RWPE2 (cell line): ENCODE results near the gene MACROD2.

Experiments used
- ATAC-seq: fragments of 200-7000 bp; cut with Tn5 transposase; 3 replicates; pipeline ENCODE4 v1.9.1; 2021; ENCODE audit warnings: low read depth
- DNase-seq: peaks from one replicate; pipeline ENCODE4 v3.0.0-alpha.2; 2020; ENCODE audit warnings: low spot score
- H3K27ac ChIP-seq: fragments of 450-650 bp; 2 replicates; pipeline ENCODE4 v1.5.1; 2017; ENCODE audit warnings: mild to moderate bottlenecking; ENCODE audit not compliant: poor library complexity, severe bottlenecking
- H3K27me3 ChIP-seq: fragments of 250-450 bp; sonication (Bioruptor Pico); 2 replicates; pipeline ENCODE4 v1.5.1; 2021; ENCODE audit warnings: mild to moderate bottlenecking, moderate library complexity; ENCODE audit not compliant: insufficient read depth, poor library complexity, severe bottlenecking
- H3K36me3 ChIP-seq: fragments of 250-450 bp; sonication (Bioruptor Pico); 2 replicates; pipeline ENCODE4 v1.5.1; 2020; ENCODE audit warnings: low read depth, mild to moderate bottlenecking, moderate library complexity
- H3K4me1 ChIP-seq: fragments of 250-450 bp; sonication (Bioruptor Pico); 2 replicates; pipeline ENCODE4 v1.5.1; 2021; ENCODE audit warnings: mild to moderate bottlenecking, moderate library complexity; ENCODE audit not compliant: insufficient read depth, poor library complexity, severe bottlenecking
- H3K4me3 ChIP-seq: fragments of 250-450 bp; sonication (Bioruptor Pico); 2 replicates; pipeline ENCODE4 v1.5.1; 2021; ENCODE audit warnings: mild to moderate bottlenecking, moderate library complexity; ENCODE audit not compliant: severe bottlenecking
- H3K9me3 ChIP-seq: fragments of 250-450 bp; sonication (Bioruptor Pico); 2 replicates; pipeline ENCODE4 v1.5.1; 2021; ENCODE audit warnings: mild to moderate bottlenecking, moderate library complexity; ENCODE audit not compliant: severe bottlenecking
- CTCF ChIP-seq: fragments of 450-650 bp; IDR thresholded peaks from one replicate; pipeline ENCODE4 v1.5.1; 2017; ENCODE audit warnings: mild to moderate bottlenecking, moderate library complexity; ENCODE audit not compliant: poor library complexity, severe bottlenecking

The MACROD2 gene

GRCh38 chr20:14700639-14700960 is 705.3 kb downstream of the MACROD2 start:
- ATAC-seq: peak; percentile 99
- no peak for TF ChIP-seq CTCF
- H3K9me3 ChIP-seq: no peaks in the 10 kb centered on the region
- no peaks in the 10 kb centered on the region for H3K36me3 ChIP-seq
- no peak overlapping the region for H3K4me3 ChIP-seq
- peaks cover 5% of the 10 kb centered on the region for H3K4me1 ChIP-seq
- no peak for DNase-seq
- no peaks in the 10 kb centered on the region for H3K27me3 ChIP-seq
- peak overlapping the region; percentile 20 for H3K27ac ChIP-seq

DNA sequence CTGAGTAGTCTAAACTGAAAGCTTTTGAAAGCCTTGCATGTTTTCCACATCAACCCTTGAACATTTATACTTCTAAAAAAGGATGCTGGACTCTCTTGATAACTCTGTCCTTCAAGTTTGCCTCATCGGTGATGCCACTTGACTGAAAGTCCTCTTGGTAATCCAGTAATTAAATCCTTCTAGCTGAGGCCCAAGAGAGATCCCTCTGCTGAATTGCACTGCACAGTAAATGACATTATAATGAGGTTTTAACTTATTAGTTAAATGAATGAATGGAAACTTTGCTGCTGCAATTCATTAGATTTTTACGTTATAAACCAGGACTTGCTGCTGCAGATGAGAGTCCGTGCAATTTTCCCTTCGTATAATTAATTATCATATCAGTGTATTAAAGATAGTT is 706.0 kb downstream of the MACROD2 start:
- ATAC-seq (no peak), DNase-seq (no peak)
- peaks cover 5% of the 10 kb centered on the region for H3K4me1 ChIP-seq
- no peak overlapping the region for H3K4me3 ChIP-seq
- no peaks in the 10 kb centered on the region for H3K9me3 ChIP-seq
- no peaks in the 10 kb centered on the region for H3K36me3 ChIP-seq
- H3K27ac ChIP-seq: peak overlapping the region; percentile 20
- TF ChIP-seq CTCF: no peak
- H3K27me3 ChIP-seq: no peaks in the 10 kb centered on the region

GRCh38 chr20:14706555-14706954 is 711.2 kb downstream of the MACROD2 start:
- Histone ChIP-seq H3K36me3 (no peaks in the 10 kb centered on the region), H3K27me3 (no peaks in the 10 kb centered on the region), H3K4me3 (no peak overlapping the region), H3K4me1 (peaks cover 12% of the 10 kb centered on the region), H3K9me3 (no peaks in the 10 kb centered on the region), H3K27ac (no peak overlapping the region)
- ATAC-seq: no peak
- no peak for TF ChIP-seq CTCF
- DNase-seq: no peak

DNA sequence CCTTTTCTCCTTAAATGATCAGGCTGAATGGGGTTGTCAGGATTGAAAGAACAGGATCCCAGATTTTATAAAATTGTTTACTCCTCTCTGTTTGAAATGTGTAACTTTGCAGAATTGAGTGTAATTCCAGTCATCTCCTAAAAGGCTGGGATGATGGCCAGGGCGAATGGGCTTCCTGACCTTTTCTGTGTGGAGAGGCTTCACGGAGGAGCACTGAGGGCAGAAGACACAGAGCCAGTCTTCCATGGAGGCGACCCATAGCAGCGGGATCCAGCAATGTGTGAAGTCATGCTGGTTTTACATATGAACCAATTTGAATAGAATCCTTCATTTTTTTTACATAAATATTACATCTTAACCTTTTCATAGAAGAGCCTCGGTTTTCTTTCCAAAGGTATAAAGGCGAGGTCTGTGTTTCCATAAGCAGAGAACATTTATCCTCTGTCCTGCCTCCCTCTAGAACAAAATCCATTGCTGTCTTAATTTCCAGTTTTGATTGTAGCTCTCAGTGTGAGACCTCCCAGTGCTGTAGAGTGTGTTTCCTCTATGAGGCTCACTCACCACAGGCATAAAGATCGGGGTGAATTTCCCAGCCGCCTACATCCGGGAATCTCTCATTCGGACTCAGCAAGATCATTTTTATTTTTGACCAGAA is 711.8 kb downstream of the MACROD2 start:
- no peak for ATAC-seq
- no peaks in the 10 kb centered on the region for H3K27me3 ChIP-seq
- no peaks in the 10 kb centered on the region for H3K36me3 ChIP-seq
- no peaks in the 10 kb centered on the region for H3K9me3 ChIP-seq
- TF ChIP-seq CTCF: no peak
- no peak overlapping the region for H3K4me3 ChIP-seq
- H3K27ac ChIP-seq: no peak overlapping the region
- H3K4me1 ChIP-seq: peaks cover 18% of the 10 kb centered on the region
- DNase-seq: no peak

- no peak overlapping the region for H3K27ac ChIP-seq
- TF ChIP-seq CTCF: no peak
- no peaks in the 10 kb centered on the region for H3K27me3 ChIP-seq
- DNase-seq (no peak), ATAC-seq (no peak)
- peaks cover 24% of the 10 kb centered on the region for H3K4me1 ChIP-seq
- H3K4me3 ChIP-seq: no peak overlapping the region
- no peaks in the 10 kb centered on the region for H3K36me3 ChIP-seq
- no peaks in the 10 kb centered on the region for H3K9me3 ChIP-seq
Observed at GRCh38 chr20:14707865-14708596, 712.7 kb downstream of the MACROD2 start.
